ENCODE results near the gene LATS1. TPM values are rescaled to one million over a fixed set of nuclear protein-coding genes. Genes with fewer than 3 reads are reported as not detected.
A peak's percentile ranks its signal among the peaks of the same experiment; 100 is the strongest.

Gene LATS1
- total RNA-seq, 2 experiments from 2014 or later, result 18.1 to 19.6 TPM

- H3K36me3 Mint-ChIP-seq (ENCODE audit: low read depth), result peaks cover 8% of the 10 kb centered on the region
- H3K27ac Mint-ChIP-seq, result no peak overlapping the region
- intact Hi-C loops (cut with micrococcal nuclease), result loop anchor here (10.0 kb wide), 1 partner anchor 282 kb away; the partner anchor contains the start of gene RAET1G
- H3K4me3 Mint-ChIP-seq, result no peak overlapping the region
- H3K9me3 Mint-ChIP-seq, result no peaks in the 10 kb centered on the region
- CTCF ChIA-PET, result interaction anchor here (0.6 to 0.8 kb wide), 2 partner anchors 18 to 223 kb away, joined by 3 read pairs; no protein-coding TSS in a partner anchor
- H3K4me1 Mint-ChIP-seq (ENCODE audit: low read depth), result peaks cover 29% of the 10 kb centered on the region
- H3K27me3 Mint-ChIP-seq (ENCODE audit: low read depth), result no peaks in the 10 kb centered on the region
- no peak for DNase-seq
Measured at GRCh38 chr6:149642829-149643580, 74.9 kb downstream of the LATS1 start.

DNA sequence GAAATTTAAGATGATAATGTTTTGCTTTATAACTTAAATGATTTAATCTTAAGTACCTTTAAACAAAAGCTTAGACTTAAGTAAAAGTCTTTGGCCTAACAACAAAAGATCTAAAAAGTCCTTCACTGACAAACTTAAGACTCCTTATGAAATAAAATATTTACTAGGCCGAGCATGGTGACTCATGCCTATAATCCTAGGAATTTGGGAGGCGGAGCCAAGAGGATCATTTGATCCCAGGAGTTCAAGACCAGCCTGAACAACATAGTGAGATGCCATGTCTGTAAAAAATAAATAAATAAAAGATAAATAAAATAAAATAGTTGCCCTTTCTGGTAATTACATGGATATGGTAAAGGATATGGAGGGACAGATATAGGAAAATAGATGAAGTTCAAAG, 81.8 kb downstream of the LATS1 start:
- intact Hi-C loops (cut with micrococcal nuclease), result no loop called here
- Mint-ChIP-seq H3K27me3 (ENCODE audit: low read depth) (no peaks in the 10 kb centered on the region), H3K36me3 (ENCODE audit: low read depth) (peaks cover 12% of the 10 kb centered on the region), H3K4me1 (ENCODE audit: low read depth) (no peaks in the 10 kb centered on the region), H3K9me3 (no peaks in the 10 kb centered on the region), H3K27ac (no peak overlapping the region), H3K4me3 (no peak overlapping the region)
- DNase-seq, result no peak
- CTCF ChIA-PET, result interaction anchor here (0.7 kb wide), 2 partner anchors 131 to 610 kb away, joined by 3 to 4 read pairs; no protein-coding TSS in a partner anchor

GRCh38 chr6:149634315-149634714, 83.6 kb downstream of the LATS1 start:
- Mint-ChIP-seq H3K4me3 (no peak overlapping the region), H3K27me3 (ENCODE audit: low read depth) (no peaks in the 10 kb centered on the region), H3K36me3 (ENCODE audit: low read depth) (peaks cover 11% of the 10 kb centered on the region), H3K27ac (no peak overlapping the region), H3K9me3 (no peaks in the 10 kb centered on the region), H3K4me1 (ENCODE audit: low read depth) (peaks cover 2% of the 10 kb centered on the region)
- DNase-seq, result no peak
- CTCF ChIA-PET, result interaction anchor here (0.6 kb wide), 2 partner anchors 210 to 215 kb away, joined by 3 to 6 read pairs; no protein-coding TSS in a partner anchor
- intact Hi-C loops (cut with micrococcal nuclease), result no loop called here

DNA sequence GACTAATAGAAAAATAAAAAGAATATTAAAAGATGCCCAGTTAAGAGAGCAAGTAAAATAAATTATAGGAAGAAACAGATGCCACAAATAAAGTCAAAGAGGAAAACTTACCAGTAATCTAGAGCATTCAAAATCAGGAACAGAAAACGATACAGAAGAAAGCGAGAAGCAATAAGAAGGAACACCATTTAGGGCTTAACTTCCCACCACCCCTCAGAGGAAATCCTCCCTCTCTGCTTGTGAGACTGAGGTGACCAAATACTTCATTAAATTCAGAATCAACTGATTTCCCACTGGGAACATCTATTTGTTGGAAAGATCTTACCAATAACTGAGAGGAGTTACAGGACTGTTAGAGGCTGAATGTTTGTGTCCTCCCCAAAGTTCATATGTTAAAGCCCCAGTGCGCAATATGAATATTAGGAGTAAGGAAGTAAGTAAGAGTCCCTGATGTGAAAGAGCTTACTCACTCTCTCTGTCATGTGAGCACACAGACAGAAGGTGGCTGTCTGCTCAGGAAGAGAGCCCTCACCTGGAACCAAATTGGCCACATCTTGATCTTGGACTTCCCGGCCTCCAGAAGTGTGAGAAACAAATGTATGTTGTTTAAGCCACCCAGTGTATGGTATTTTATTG, 88.9 kb downstream of the LATS1 start:
- Mint-ChIP-seq H3K4me3 (no peak overlapping the region), H3K4me1 (ENCODE audit: low read depth) (peaks cover 8% of the 10 kb centered on the region), H3K9me3 (no peaks in the 10 kb centered on the region), H3K27me3 (ENCODE audit: low read depth) (no peaks in the 10 kb centered on the region), H3K36me3 (ENCODE audit: low read depth) (peaks cover 14% of the 10 kb centered on the region), H3K27ac (peak overlapping the region; percentile 19)
- CTCF ChIA-PET, result interaction anchor here (0.6 kb wide), 1 partner anchor 121 kb away, joined by 4 read pairs; no protein-coding TSS in a partner anchor
- DNase-seq, result peak; percentile 17
- intact Hi-C loops (cut with micrococcal nuclease), result no loop called here

DNA sequence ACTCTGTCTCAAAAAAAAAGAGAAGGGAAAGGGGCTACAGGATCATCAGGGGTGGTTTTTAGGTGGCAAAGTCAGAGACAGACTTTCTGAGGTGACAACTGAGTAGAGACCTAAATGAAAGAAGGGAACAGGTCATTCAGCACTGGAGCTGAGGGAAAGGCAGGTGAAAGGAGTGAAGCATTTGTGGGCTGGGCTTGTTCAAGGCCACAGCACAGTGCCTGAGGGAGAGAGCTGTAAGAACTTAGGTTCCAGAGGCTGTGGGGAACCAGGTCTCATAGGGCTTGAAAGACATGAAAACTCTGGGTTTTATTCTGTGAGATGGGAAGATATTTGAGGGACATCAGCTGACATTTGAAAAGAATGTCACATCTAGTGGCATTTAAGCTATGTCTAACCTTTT, 90.2 kb downstream of the LATS1 start:
- DNase-seq, result no peak
- no peak overlapping the region for H3K27ac Mint-ChIP-seq
- H3K4me3 Mint-ChIP-seq, result no peak overlapping the region
- H3K27me3 Mint-ChIP-seq (ENCODE audit: low read depth), result no peaks in the 10 kb centered on the region
- intact Hi-C loops (cut with micrococcal nuclease), result no loop called here
- peaks cover 19% of the 10 kb centered on the region for H3K36me3 Mint-ChIP-seq (ENCODE audit: low read depth)
- peaks cover 8% of the 10 kb centered on the region for H3K4me1 Mint-ChIP-seq (ENCODE audit: low read depth)
- no peaks in the 10 kb centered on the region for H3K9me3 Mint-ChIP-seq
- CTCF ChIA-PET, result interaction anchor here (0.8 kb wide), 1 partner anchor 27 kb away, joined by 4 read pairs; no protein-coding TSS in a partner anchor

DNA sequence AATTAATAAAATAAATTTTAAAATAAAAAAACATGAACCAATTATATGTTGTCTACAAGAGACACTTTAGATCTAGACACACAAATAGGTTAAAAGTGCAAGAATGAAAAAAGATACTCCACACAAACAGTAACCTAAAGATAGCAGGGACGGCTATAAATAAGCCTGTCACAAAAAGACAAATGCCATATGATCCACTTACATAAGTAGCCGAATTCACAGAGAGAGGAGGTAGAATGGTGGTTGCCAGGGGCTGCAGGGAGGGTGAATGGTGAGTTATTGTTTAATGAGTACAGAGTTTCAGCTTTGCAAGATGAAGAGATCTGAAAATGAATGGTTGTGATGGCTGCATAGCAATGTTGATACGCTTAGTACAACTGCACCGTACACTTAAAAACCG, 102.1 kb downstream of the LATS1 start:
- no peak for DNase-seq
- intact Hi-C loops (cut with micrococcal nuclease), result no loop called here
- Mint-ChIP-seq H3K27ac (no peak overlapping the region), H3K36me3 (ENCODE audit: low read depth) (peaks cover 37% of the 10 kb centered on the region), H3K9me3 (peaks cover 3% of the 10 kb centered on the region), H3K27me3 (ENCODE audit: low read depth) (no peaks in the 10 kb centered on the region), H3K4me1 (ENCODE audit: low read depth) (peaks cover 2% of the 10 kb centered on the region), H3K4me3 (no peak overlapping the region)
- CTCF ChIA-PET, result no interaction called here

GRCh38 chr6:149614337-149614736, 103.6 kb downstream of the LATS1 start:
- Mint-ChIP-seq H3K9me3 (peaks cover 3% of the 10 kb centered on the region), H3K36me3 (ENCODE audit: low read depth) (peaks cover 32% of the 10 kb centered on the region), H3K27me3 (ENCODE audit: low read depth) (no peaks in the 10 kb centered on the region), H3K4me1 (ENCODE audit: low read depth) (peaks cover 9% of the 10 kb centered on the region), H3K27ac (no peak overlapping the region), H3K4me3 (no peak overlapping the region)
- intact Hi-C loops (cut with micrococcal nuclease), result no loop called here
- DNase-seq, result no peak
- CTCF ChIA-PET, result no interaction called here

DNA sequence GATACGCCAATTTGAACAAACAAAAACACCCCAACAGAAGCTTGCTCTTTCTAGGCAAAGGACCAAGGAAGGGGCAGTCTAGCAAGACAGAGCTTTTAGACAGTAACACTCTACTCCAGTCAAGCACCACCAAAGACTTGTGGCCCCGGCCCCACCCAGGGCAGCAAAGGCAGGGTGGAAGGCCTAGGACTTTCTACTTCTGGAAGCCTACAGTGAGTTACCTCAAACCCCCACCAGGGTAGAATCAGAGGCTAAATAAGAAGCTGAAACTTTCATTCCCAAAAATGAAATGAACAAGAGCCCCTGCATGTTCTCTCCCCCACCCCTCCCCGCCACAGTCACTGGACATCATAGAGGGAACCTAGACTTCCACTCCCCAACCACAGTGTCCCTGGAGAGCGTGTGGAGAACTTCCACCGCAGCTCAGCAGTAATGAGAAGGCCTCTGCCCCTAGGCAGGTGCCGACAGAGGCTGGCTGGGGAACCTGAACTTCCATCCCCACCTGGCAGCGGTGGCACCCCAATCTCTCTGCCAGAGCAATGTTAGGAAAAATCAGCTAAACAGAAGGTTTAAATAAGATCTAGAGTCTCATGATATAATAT, 109.4 kb downstream of the LATS1 start:
- no peaks in the 10 kb centered on the region for H3K27me3 Mint-ChIP-seq (ENCODE audit: low read depth)
- H3K36me3 Mint-ChIP-seq (ENCODE audit: low read depth), result peaks cover 12% of the 10 kb centered on the region
- no peak overlapping the region for H3K27ac Mint-ChIP-seq
- CTCF ChIA-PET, result no interaction called here
- DNase-seq, result no peak
- H3K4me1 Mint-ChIP-seq (ENCODE audit: low read depth), result peaks cover 17% of the 10 kb centered on the region
- intact Hi-C loops (cut with micrococcal nuclease), result no loop called here
- H3K4me3 Mint-ChIP-seq, result no peak overlapping the region
- H3K9me3 Mint-ChIP-seq, result peaks cover 3% of the 10 kb centered on the region

Other genes with a start within 250 kb of the LATS1 start
- gene ZC3H12D, start 233.1 kb downstream of the LATS1 start, total RNA-seq, result 10 to 100 TPM; 75.8 to 82.7 TPM
- 10 to 100 TPM; 25.8 to 26.2 TPM for gene PPIL4, start 172.1 kb downstream of the LATS1 start, total RNA-seq
- 10 to 100 TPM; 17.6 to 18.4 TPM for gene GINM1, start 151.7 kb downstream of the LATS1 start, total RNA-seq
- 10 to 100 TPM; 18.2 to 19.7 TPM for gene KATNA1, start 69.4 kb downstream of the LATS1 start, total RNA-seq
- gene NUP43, start 28.4 kb upstream of the LATS1 start, total RNA-seq, result 10 to 100 TPM; 68.1 to 71.9 TPM
- gene PCMT1, start 31.6 kb upstream of the LATS1 start, total RNA-seq, result 10 to 100 TPM; 71.9 to 74.5 TPM
- 1 to 10 TPM; 4.6 to 4.7 TPM for gene LRP11, start 146.3 kb upstream of the LATS1 start, total RNA-seq
- gene RAET1E, start 180.0 kb upstream of the LATS1 start, total RNA-seq, result not detected
- not detected for gene RAET1G, start 205.0 kb upstream of the LATS1 start, total RNA-seq
- 1 to 10 TPM in 1 of 2 experiments, under 1 TPM in 1; 0.69 to 1.4 TPM for gene ULBP2, start 223.9 kb upstream of the LATS1 start, total RNA-seq
- gene ULBP1, start 245.8 kb upstream of the LATS1 start, total RNA-seq, result 1 to 10 TPM; 2.6 to 2.8 TPM